HL-60 (cell line): ENCODE measurements around the gene NUP62.

Experiments used
- CTCF ChIP-seq: IDR thresholded peaks from one replicate; pipeline ENCODE4 v1.5.1; 2011; ENCODE audit warnings: low read length, control low read depth, inconsistent platforms; ENCODE audit not compliant: insufficient read depth
- GABPA ChIP-seq: IDR thresholded peaks from 2 replicates; pipeline ENCODE4 v1.6.1; 2012; ENCODE audit warnings: low read depth
- POLR2AphosphoS5 ChIP-seq: IDR thresholded peaks from 2 replicates; pipeline ENCODE4 v1.6.1; 2012; ENCODE audit warnings: low read depth
- SPI1 ChIP-seq: IDR thresholded peaks from 2 replicates; pipeline ENCODE4 v1.6.1; 2012; ENCODE audit warnings: low read depth, mild to moderate bottlenecking, borderline replicate concordance
- TF ChIP-seq, protein P1 (sequence below): IDR thresholded peaks from 2 replicates; pipeline ENCODE4 v1.6.1; 2012; ENCODE audit warnings: low read depth; ENCODE audit not compliant: insufficient replicate concordance

- TF ChIP-seq CTCF (no peak), SPI1 (no peak), GABPA (no peak), POLR2AphosphoS5 (no peak)
- TF ChIP-seq, protein P1, sequence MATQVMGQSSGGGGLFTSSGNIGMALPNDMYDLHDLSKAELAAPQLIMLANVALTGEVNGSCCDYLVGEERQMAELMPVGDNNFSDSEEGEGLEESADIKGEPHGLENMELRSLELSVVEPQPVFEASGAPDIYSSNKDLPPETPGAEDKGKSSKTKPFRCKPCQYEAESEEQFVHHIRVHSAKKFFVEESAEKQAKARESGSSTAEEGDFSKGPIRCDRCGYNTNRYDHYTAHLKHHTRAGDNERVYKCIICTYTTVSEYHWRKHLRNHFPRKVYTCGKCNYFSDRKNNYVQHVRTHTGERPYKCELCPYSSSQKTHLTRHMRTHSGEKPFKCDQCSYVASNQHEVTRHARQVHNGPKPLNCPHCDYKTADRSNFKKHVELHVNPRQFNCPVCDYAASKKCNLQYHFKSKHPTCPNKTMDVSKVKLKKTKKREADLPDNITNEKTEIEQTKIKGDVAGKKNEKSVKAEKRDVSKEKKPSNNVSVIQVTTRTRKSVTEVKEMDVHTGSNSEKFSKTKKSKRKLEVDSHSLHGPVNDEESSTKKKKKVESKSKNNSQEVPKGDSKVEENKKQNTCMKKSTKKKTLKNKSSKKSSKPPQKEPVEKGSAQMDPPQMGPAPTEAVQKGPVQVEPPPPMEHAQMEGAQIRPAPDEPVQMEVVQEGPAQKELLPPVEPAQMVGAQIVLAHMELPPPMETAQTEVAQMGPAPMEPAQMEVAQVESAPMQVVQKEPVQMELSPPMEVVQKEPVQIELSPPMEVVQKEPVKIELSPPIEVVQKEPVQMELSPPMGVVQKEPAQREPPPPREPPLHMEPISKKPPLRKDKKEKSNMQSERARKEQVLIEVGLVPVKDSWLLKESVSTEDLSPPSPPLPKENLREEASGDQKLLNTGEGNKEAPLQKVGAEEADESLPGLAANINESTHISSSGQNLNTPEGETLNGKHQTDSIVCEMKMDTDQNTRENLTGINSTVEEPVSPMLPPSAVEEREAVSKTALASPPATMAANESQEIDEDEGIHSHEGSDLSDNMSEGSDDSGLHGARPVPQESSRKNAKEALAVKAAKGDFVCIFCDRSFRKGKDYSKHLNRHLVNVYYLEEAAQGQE = no peak
These were observed 19.1 kb downstream of the NUP62 start for GRCh38 chr19:49910179-49910578.
